Spleen (tissue), 7 donors: ENCODE data around the gene ZNF804B.

ENCODE experiments used
- CTCF ChIP-seq, 11 experiments: fragments of 200-600 bp in 7 of 11; fragments of 450-650 bp in 4 of 11; sonication (generic) in 4 of 11; IDR thresholded peaks in 8 of 11; conservative IDR thresholded peaks in 3 of 11; 1 replicate in 7 of 11; 2 replicates in 4 of 11; pipeline versions ENCODE4 v1.4.0 to v1.8.0; 2016 to 2021; ENCODE audit warnings: antibody characterized with exemption in 11 of 11, inconsistent platforms in 4 of 11, mild to moderate bottlenecking in 1 of 11
- POLR2A ChIP-seq, 3 donors: fragments of 450-650 bp; IDR thresholded peaks; one replicate each; pipeline ENCODE4 v1.5.1; 2017; ENCODE audit warnings: antibody characterized with exemption in 3 of 3, mild to moderate bottlenecking in 1 of 3
- POLR2AphosphoS5 ChIP-seq, 3 donors: sonication (generic); formaldehyde crosslinking; IDR thresholded peaks; one replicate each; pipeline ENCODE4 v1.5.1; 2017; ENCODE audit warnings: antibody characterized with exemption in 3 of 3
- donor health status: DM: no; HTN: no; CAD: no; lungs with moderate emphysema.
- donor health status: DM: no; HTN: no; CAD: no.
- donor health status: DM: no; HTN: no; CAD: no.

DNA sequence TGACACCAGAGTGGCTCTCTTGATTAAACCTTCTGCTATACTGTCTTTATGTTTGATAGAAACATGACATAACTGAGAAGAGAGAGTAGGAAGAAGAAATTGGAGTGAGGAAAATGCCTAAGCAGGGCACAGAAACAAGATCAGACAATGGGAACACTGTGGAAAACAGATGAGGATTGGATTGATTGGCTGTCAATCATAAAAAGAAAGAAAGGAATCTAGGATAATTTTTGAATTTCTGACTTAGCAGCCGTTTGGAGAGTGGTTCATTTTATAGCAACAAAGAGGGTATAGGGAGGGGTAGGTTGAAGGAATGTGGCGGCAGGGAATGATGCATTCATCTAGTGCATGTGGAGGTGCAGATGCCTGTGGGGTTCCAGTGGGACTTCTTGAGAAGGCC is 28.3 kb downstream of the ZNF804B start:
- TF ChIP-seq CTCF (IDR thresholded peaks at IDR 0.05 in 8 of 11, conservative IDR thresholded peaks at IDR 0.05 in 3 of 11) (no peak), POLR2AphosphoS5 (IDR thresholded peaks at IDR 0.05) (no peak), POLR2A (IDR thresholded peaks at IDR 0.05) (no peak)
